SHP77 treated with DMSO at 0.1 percent for 48 hours (cell line): Measurements from ENCODE around the gene HCLS1.
"Not testable (repeated sequence)": the region's sequence is repeated elsewhere in the genome, so short reads cannot be mapped to it uniquely, and the experiment has no call there.

Experiments
- DNase-seq: peaks from one replicate; lab custom pipeline; 2025; lab: John Stamatoyannopoulos, UW

HCLS1 gene

GRCh38 chr3:121595765-121596406, 64.8 kb downstream of the HCLS1 start:
- DNase-seq: no peak

GRCh38 chr3:121594850-121595249, 65.9 kb downstream of the HCLS1 start:
- DNase-seq: no peak

- not testable (repeated sequence) for DNase-seq
Observed at GRCh38 chr3:121593806-121594205, 66.9 kb downstream of the HCLS1 start.

- peak; percentile 43 for DNase-seq
Observed at GRCh38 chr3:121592856-121593702, 67.6 kb downstream of the HCLS1 start, which contains the start of gene FBXO40. TSS of gene FBXO40 (plus strand) at chr3:121593379. CDS start at chr3:121620576, 27,197 bp downstream.

- DNase-seq: no peak
Observed at GRCh38 chr3:121584418-121584817, 76.3 kb downstream of the HCLS1 start.

GRCh38 chr3:121581691-121582090, 79.0 kb downstream of the HCLS1 start:
- no peak for DNase-seq
